ENCODE results near the gene EED. TPM values are rescaled to one million over a fixed set of nuclear protein-coding genes. Genes with fewer than 3 reads are reported as not detected.

Gene EED
- polyA plus RNA-seq, 1 donor (not counting 4 experiments of a cell fraction or from before 2014, with no cell fraction given), result 28.5 TPM

GRCh38 chr11:86244063-86244521, 461 bp upstream of the EED start:
- H3K36me3 ChIP-seq (ENCODE audit: control insufficient read depth in 2 of 2, extremely low read depth in 1 of 2, insufficient read depth in 2 of 2, low read length in 2 of 2), result no peaks in the 10 kb centered on the region

GRCh38 chr11:86245369-86246292, 1.1 kb downstream of the EED start:
- FAIRE-seq (no peak), DNase-seq (ENCODE audit: low read depth, low spot score) (no peak)
- H3K4me1 ChIP-seq (ENCODE audit: control insufficient read depth, extremely low read depth, insufficient read depth, low read length), result peaks cover 25% of the 10 kb centered on the region

More at GRCh38 chr11:86244063-86244521, 461 bp upstream of the EED start:
- no peaks in the 10 kb centered on the region for H3K9me1 ChIP-seq (ENCODE audit: control insufficient read depth, extremely low read depth, insufficient read depth, low read length)
- H3K79me2 ChIP-seq (ENCODE audit: control insufficient read depth, insufficient read depth, low read length), result peaks cover 39% of the 10 kb centered on the region
- peak overlapping the region; percentile 97 for H3K9ac ChIP-seq (ENCODE audit: control insufficient read depth, extremely low read depth, insufficient read depth, low read length)
- no peaks in the 10 kb centered on the region for H3K27me3 ChIP-seq (ENCODE audit: control insufficient read depth, extremely low read depth, insufficient read depth, low read length)
- dilution Hi-C loops (cut with MboI; ENCODE audit: extremely low pct_ligation_motif_present, low sequenced_read_pairs), result no loop called here
- H3K4me2 ChIP-seq (ENCODE audit: control insufficient read depth, extremely low read depth, insufficient read depth, low read depth, low read length), result peak overlapping the region; percentile 93
- H3K27ac ChIP-seq (ENCODE audit: control insufficient read depth, insufficient read depth, low read length), result peak overlapping the region; percentile 98
- DNase-seq (ENCODE audit: low read depth, low spot score) (no peak), FAIRE-seq (no peak)
- no peaks in the 10 kb centered on the region for H3K9me3 ChIP-seq (ENCODE audit: control insufficient read depth, low read depth, low read length)
- peaks cover 25% of the 10 kb centered on the region for H3K4me1 ChIP-seq (ENCODE audit: control insufficient read depth, extremely low read depth, insufficient read depth, low read length)
- TF ChIP-seq EZH2 (IDR thresholded peaks at IDR 0.05; ENCODE audit: low read length) (no peak), CTCF (optimal IDR thresholded peaks at IDR 0.05 in 1 of 3, IDR thresholded peaks at IDR 0.05 in 1 of 3, conservative IDR thresholded peaks at IDR 0.05 in 1 of 3; ENCODE audit: extremely low read depth in 1 of 3, insufficient read depth in 2 of 3, low read length in 3 of 3) (no peak)
- peak overlapping the region; percentile 96 to 97 (median 97) for H3K4me3 ChIP-seq (ENCODE audit: control insufficient read depth in 2 of 3, extremely low read depth in 1 of 3, insufficient read depth in 2 of 3, low read depth in 1 of 3, low read length in 3 of 3)
- peak overlapping the region; percentile 66 for H2AFZ ChIP-seq (ENCODE audit: control insufficient read depth, low read length)
- H4K20me1 ChIP-seq (ENCODE audit: control insufficient read depth, extremely low read depth, insufficient read depth, low read length), result no peaks in the 10 kb centered on the region

More at GRCh38 chr11:86245369-86246292, 1.1 kb downstream of the EED start:
- Histone ChIP-seq H3K9me1 (ENCODE audit: control insufficient read depth, extremely low read depth, insufficient read depth, low read length) (no peaks in the 10 kb centered on the region), H4K20me1 (ENCODE audit: control insufficient read depth, extremely low read depth, insufficient read depth, low read length) (no peaks in the 10 kb centered on the region), H2AFZ (ENCODE audit: control insufficient read depth, low read length) (peak overlapping the region; percentile 73), H3K4me2 (ENCODE audit: control insufficient read depth, extremely low read depth, insufficient read depth, low read depth, low read length) (peak overlapping the region; percentile 94), H3K27me3 (ENCODE audit: control insufficient read depth, extremely low read depth, insufficient read depth, low read length) (no peaks in the 10 kb centered on the region), H3K27ac (ENCODE audit: control insufficient read depth, insufficient read depth, low read length) (peak overlapping the region; percentile 98), H3K36me3 (ENCODE audit: control insufficient read depth in 2 of 2, extremely low read depth in 1 of 2, insufficient read depth in 2 of 2, low read length in 2 of 2) (no peaks in the 10 kb centered on the region), H3K79me2 (ENCODE audit: control insufficient read depth, insufficient read depth, low read length) (peaks cover 54% of the 10 kb centered on the region), H3K9me3 (ENCODE audit: control insufficient read depth, low read depth, low read length) (no peaks in the 10 kb centered on the region), H3K4me3 (ENCODE audit: control insufficient read depth in 2 of 3, extremely low read depth in 1 of 3, insufficient read depth in 2 of 3, low read depth in 1 of 3, low read length in 3 of 3) (peak overlapping the region; percentile 96 to 97 (median 97)), H3K9ac (ENCODE audit: control insufficient read depth, extremely low read depth, insufficient read depth, low read length) (peak overlapping the region; percentile 97)
- TF ChIP-seq CTCF (optimal IDR thresholded peaks at IDR 0.05 in 1 of 3, IDR thresholded peaks at IDR 0.05 in 1 of 3, conservative IDR thresholded peaks at IDR 0.05 in 1 of 3; ENCODE audit: extremely low read depth in 1 of 3, insufficient read depth in 2 of 3, low read length in 3 of 3), result no peak
- no peak for TF ChIP-seq EZH2 (IDR thresholded peaks at IDR 0.05; ENCODE audit: low read length)
- dilution Hi-C loops (cut with MboI; ENCODE audit: extremely low pct_ligation_motif_present, low sequenced_read_pairs), result no loop called here
